C4-2B (cell line): Measurements from ENCODE around the gene ZNF618.

Experiments used
- H3K27ac ChIP-seq: fragments of 450-650 bp; 2 replicates; pipeline ENCODE4 v1.5.1; 2017
- ZFX ChIP-seq: fragments of 450-650 bp; IDR thresholded peaks from 2 replicates; pipeline ENCODE4 v1.6.1; 2017
- TF ChIP-seq, protein P1 (sequence below): fragments of 450-650 bp; conservative IDR thresholded peaks from 2 replicates; pipeline ENCODE4 v1.5.1; 2017; ENCODE audit warnings: mild to moderate bottlenecking

Gene ZNF618

DNA sequence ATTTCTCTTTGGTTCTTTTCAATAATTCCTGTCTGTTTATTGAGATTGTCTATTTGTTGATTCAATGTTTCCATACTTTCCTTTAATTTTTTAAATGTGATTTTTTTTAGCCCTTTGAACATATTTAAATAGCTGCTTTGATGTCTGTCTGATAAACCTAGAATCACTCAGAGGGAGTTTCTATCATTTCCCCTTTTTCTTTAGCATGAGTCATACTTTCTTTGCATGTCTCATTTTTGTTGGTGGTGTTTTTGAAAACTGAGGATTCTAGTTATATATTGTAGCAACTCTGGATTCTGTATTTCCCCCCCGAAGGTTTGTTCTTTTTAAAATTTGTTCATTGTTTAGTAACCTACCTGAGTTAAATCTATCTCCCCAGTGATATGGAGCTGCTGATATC lies 24.2 kb upstream of the ZNF618 start:
- H3K27ac ChIP-seq, result no peak overlapping the region
- TF ChIP-seq, protein P1, sequence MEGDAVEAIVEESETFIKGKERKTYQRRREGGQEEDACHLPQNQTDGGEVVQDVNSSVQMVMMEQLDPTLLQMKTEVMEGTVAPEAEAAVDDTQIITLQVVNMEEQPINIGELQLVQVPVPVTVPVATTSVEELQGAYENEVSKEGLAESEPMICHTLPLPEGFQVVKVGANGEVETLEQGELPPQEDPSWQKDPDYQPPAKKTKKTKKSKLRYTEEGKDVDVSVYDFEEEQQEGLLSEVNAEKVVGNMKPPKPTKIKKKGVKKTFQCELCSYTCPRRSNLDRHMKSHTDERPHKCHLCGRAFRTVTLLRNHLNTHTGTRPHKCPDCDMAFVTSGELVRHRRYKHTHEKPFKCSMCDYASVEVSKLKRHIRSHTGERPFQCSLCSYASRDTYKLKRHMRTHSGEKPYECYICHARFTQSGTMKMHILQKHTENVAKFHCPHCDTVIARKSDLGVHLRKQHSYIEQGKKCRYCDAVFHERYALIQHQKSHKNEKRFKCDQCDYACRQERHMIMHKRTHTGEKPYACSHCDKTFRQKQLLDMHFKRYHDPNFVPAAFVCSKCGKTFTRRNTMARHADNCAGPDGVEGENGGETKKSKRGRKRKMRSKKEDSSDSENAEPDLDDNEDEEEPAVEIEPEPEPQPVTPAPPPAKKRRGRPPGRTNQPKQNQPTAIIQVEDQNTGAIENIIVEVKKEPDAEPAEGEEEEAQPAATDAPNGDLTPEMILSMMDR, result no peak
- TF ChIP-seq ZFX, result no peak

DNA sequence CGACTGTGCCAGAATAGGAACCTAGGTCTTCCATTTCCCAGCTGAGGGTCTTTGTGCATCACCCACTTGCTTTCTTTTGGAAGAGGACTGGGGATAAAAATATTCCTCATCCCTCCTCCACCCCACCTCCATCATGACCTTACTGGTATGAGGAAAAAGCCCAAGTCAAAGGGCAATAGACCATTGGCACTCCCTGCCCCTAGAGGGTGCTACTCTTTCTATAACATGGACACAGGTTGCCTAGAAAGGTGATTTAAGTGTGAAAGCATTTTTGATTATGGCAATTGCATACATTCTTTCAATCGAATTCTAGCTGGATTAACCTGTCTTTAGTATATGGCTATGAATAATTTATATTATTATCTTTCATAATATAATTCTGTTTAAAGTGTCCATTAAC lies 22.8 kb upstream of the ZNF618 start:
- TF ChIP-seq, protein P1, result peak; percentile 83
- TF ChIP-seq ZFX, result no peak
- no peak overlapping the region for H3K27ac ChIP-seq

DNA sequence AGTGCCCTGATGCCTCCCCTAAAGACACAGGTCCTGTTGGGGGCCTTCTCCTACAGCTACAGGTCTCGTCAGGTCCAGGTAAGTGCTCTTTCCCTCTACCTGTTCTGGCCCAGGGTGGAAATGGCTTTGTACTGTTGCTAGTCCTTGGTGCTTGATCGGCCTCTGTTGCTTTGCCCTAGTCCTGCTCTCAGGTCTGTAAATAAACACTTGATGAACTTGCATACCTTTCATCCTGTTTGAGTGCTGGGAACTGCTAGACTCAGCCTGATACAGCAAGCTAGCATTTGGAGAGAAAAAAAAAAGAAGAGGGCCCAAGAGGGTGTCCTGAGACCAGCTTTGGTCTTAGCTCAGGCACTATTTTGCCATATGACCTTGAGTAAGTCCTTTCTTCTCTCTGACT lies 21.8 kb upstream of the ZNF618 start:
- no peak overlapping the region for H3K27ac ChIP-seq
- no peak for TF ChIP-seq ZFX
- TF ChIP-seq, protein P1, result no peak

DNA sequence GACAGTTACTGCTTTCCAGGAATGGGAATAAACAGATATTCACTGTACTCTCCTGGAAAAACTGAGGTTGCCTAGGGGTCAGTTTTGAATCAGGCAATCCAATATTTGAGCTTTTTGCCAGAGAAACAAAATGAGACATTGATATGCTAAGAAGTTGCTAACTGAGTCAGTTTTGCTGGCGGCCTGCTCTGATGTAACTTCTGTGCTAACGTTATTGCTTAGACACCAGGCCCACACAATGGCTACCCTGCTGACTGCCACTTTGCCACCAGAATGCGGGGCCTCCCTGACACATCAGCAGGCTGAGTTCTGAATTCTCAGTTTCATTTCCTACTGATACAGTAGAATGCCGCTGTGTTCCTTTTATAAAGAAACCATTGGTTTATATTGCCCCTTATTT lies 18.2 kb upstream of the ZNF618 start:
- no peak overlapping the region for H3K27ac ChIP-seq
- TF ChIP-seq, protein P1, result no peak
- no peak for TF ChIP-seq ZFX

DNA sequence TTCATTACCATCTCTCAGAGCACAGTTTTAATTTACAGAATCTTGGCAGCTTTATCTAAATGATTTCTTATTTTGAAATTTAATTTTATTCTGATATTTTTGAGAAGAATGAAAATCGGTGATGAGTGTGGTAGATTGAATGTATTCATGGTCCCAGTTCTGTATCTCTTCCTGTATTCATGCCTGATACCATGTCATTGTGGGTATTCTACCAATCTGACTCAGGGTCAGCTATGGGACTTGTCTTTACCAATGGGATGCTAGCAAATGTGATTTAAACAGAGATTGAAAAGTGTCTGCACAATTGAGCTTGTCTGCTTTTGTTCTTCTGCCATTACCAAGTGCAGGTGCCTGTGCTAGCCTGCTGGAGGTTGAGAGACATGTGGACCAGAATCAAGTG lies 17.8 kb upstream of the ZNF618 start:
- no peak overlapping the region for H3K27ac ChIP-seq
- no peak for TF ChIP-seq ZFX
- TF ChIP-seq, protein P1, result no peak

DNA sequence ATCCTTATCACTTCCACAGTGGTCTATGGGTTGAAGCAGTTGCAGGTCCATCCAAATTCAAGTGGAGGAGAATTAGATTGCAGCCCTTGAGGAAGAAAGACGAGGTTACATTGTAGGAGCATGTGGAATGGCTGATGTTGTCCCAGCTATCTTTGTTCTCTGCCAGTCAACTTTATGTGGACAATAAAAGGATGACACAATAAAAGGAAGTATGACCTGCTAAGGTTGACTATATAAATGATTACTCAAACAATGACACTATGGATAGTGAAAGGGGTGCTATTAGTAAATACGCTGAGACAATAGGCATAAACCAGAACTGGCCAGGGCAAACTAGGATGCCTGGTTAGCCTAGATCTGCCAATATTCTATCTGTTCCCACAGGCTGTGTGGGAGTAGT lies 12.8 kb upstream of the ZNF618 start:
- no peak overlapping the region for H3K27ac ChIP-seq
- no peak for TF ChIP-seq ZFX
- TF ChIP-seq, protein P1, result no peak

DNA sequence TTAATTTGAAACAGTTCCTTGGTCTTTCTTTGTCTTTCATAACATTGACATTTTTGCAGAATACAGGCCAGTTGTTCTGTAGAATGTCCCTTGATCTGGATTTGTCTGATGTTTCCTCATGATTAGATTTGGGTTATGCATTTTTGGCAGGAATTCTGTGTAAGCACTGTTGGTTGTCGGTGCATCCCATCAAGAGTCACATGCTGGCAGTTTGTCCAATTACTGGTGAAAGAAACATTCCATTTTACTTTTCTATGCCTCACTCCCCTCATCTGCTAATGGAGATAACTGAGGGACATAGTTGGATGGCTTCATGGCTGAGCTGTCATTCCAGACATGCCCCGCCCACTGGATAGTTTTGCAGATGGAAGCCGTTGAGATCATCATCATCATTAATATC lies 7.6 kb upstream of the ZNF618 start:
- TF ChIP-seq, protein P1, result no peak
- no peak for TF ChIP-seq ZFX

More for the DNA sequence above, 7.6 kb upstream of the ZNF618 start:
- no peak overlapping the region for H3K27ac ChIP-seq
